Frontal cortex (tissue), 4 donors: Measurements from ENCODE around the gene TMEM117. TPM values are rescaled to one million over a fixed set of nuclear protein-coding genes. Genes with fewer than 3 reads are reported as not detected.

Experiments
- DNase-seq, 2 donors: peaks; one replicate each; pipeline ENCODE4 v3.0.0; 2012; ENCODE audit warnings: low spot score in 2 of 2
- FAIRE-seq: peaks from 2 replicates; lab custom pipeline; 2012; peaks lifted over from hg19 to GRCh38; lab: Jason Lieb, UNC
- total RNA-seq: library from RNA; depleted of rRNA; stranded (reverse); fragments of >200 nt; gene quantifications from one replicate; pipeline ENCODE4 v1.2.3, GENCODE V29; 2014
- donor health status: control.
- donor health status: control.
- donor health status: control.

The TMEM117 gene
- total RNA-seq, 1 donor from 2014 or later: 9.8 TPM

- DNase-seq (no peak), FAIRE-seq (no peak)
Measured at GRCh38 chr12:44389038-44389437, 553.2 kb downstream of the TMEM117 start.

DNA sequence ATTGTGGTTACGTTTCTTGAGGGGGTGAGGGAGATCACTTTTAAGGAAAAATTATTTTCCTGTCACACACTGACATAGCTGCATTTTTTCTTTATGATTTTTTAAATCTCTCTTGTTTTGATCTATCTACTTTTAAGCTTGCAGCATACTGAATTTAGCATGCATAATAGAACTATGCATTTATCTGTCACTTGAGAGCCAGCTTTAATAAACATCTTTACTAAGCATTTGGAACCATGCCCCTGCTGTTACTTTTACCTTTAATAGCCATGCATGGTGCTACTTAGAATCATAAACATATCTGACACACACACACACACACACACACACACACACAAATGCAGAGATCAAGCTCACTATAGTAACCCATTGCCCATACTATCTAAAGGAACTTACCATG lies 554.0 kb downstream of the TMEM117 start:
- no peak for DNase-seq
- no peak for FAIRE-seq

DNA sequence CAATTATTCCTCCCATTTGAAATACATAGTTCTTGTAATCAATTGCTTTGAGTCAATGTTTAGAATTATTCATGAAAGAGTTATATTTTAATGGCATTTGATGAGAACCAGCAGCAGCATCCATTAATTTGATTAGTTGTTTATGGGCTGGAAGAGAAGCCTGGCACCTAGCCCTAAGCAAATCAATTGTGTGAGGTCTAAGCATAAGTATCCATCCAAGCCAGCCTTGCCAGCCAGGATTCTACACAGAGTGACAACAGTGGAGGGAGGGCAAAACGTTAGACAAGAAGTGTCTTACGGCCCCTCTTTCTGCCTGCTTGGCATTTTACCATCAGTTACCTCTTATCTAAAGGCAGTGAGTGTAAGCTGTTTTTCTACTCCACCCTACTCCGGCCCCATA lies 561.8 kb downstream of the TMEM117 start:
- FAIRE-seq: no peak
- no peak for DNase-seq

DNA sequence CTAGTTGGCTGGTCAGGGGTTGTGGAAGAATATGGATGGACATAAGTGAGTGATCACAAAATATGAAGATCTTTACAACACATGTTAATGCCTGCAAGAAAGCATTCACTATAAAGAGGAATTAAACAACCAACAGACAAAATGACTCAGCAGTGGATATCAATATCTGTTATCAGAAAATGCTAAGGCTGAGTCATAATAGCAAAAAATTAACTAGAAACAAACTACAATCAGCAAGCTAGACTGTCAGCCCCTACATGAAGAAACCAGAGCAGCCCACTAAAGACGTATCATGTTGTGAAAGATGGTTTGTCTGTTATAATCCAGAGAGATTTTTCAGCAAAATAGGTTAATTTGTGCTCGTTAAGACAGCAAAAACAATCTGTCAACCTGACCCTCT lies 567.3 kb downstream of the TMEM117 start:
- FAIRE-seq: no peak
- no peak for DNase-seq

- FAIRE-seq: no peak
Measured at GRCh38 chr12:44405297-44405696, 569.4 kb downstream of the TMEM117 start.

GRCh38 chr12:44422559-44422958 lies 586.7 kb downstream of the TMEM117 start:
- FAIRE-seq (no peak), DNase-seq (no peak)

More at GRCh38 chr12:44405297-44405696, 569.4 kb downstream of the TMEM117 start:
- DNase-seq: no peak

- no peak for FAIRE-seq
- DNase-seq: no peak
Measured at GRCh38 chr12:44428825-44429224, 592.9 kb downstream of the TMEM117 start.

DNA sequence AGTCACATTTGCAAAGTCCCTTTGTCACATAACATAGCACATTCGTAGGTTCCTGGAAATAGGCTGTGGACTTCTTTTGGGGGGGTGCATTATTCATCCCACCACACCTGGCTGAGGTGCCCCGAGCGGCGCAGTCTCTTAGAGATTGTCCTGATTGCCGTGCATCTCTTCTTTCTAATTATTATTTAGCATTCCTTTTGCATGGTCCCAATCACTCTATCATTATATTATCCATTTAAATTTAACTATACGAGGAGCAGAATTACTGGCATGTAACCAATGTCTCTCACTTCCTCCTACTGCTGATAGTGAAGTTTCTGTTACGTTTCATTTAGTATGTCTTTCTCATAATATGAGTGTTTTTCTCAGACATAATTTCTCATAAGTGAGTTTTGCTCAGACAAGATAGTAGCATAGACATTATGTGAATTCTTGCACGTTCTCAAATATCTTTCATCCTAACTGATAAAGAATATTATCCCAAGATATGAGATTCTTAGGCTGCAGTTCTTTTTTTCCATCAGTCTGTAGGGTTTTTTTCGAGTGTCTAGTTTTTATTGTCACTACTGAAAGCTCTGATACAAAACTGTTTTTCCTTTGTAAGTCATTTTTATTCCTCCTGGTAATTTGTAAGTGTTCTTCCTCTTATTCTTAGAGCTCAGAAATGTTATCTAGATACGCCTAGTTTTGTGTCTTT lies 595.9 kb downstream of the TMEM117 start:
- FAIRE-seq: no peak

GRCh38 chr12:44433659-44434058 lies 597.8 kb downstream of the TMEM117 start:
- DNase-seq: no peak
- FAIRE-seq: no peak

More for the DNA sequence above, 595.9 kb downstream of the TMEM117 start:
- DNase-seq: no peak

- FAIRE-seq (no peak), DNase-seq (no peak)
Measured at GRCh38 chr12:44436756-44437155, 600.9 kb downstream of the TMEM117 start.

Other genes with a start within 250 kb of the TMEM117 start
- 26.5 TPM for gene PUS7L, start 77.3 kb upstream of the TMEM117 start, total RNA-seq
- 4.1 TPM for gene IRAK4, start 77.1 kb upstream of the TMEM117 start, total RNA-seq
- 187 TPM for gene TWF1, start 29.8 kb upstream of the TMEM117 start, total RNA-seq